ENCODE measurements around the gene SHC4.

- TF ChIP-seq EZH2phosphoT487 (IDR thresholded peaks at IDR 0.05; ENCODE audit: insufficient read depth, low read depth): no peak
- TF ChIP-seq EZH2 (IDR thresholded peaks at IDR 0.05; ENCODE audit: insufficient read depth, poor library complexity, severe bottlenecking): no peak
Observed at GRCh38 chr15:48893311-48893710, 70.4 kb downstream of the SHC4 start.

Measured in GM23248 (cell line).